Measurements from ENCODE around the gene EFNB2. TPM values are rescaled to one million over a fixed set of nuclear protein-coding genes. Genes with fewer than 3 reads are reported as not detected.

Gene EFNB2
- total and polyA plus RNA-seq, 7 donors = 5.8 to 10.8 (median 8.8) TPM

DNA sequence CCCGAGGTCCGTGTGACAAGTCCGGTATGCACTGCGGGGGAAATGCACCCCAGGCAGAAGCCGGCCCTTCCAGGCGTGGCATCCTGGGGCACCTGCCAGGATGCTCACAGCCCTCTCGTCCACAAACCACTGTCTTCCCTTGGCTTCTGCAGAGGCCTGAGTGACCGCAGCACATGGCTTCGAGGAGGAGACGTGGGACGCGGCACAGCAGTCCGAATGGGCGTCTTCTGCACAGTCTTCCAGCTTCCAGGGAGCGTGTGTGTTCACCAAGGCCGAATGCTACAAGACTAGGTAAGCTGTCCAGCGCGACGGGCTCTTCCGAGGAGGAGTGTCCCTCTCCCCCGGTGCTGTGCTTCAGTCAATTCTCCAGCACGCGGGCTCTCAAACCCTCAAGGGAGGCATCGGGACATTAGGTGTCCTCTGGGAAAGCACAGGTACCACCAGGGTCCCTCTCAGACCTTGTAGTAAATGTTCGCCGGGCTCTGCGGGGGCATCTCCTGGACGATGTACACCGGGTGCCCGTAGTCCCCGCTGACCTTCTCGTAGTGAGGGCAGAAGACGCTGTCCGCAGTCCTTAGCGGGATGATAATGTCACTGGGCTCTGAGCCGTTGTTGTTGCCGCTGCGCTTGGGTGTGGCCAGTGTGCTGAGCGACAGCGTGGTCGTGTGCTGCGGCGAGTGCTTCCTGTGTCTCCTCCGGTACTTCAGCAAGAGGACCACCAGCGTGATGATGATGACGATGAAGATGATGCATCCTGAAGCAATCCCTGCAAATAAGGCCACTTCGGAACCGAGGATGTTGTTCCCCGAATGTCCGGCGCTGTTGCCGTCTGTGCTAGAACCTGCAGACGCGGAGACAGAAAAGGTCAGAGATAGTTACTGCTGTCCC, 42.6 kb downstream of the EFNB2 start:
- ATAC-seq = no peak
- peaks cover 23% of the 10 kb centered on the region for H3K4me1 ChIP-seq
- H3K9me3 ChIP-seq = no peaks in the 10 kb centered on the region
- DNase-seq = no peak
- no peaks in the 10 kb centered on the region for H3K27me3 ChIP-seq (ENCODE audit: insufficient read depth in 3 of 3, low read length in 2 of 3)
- H3K27ac ChIP-seq = no peak overlapping the region
- TF ChIP-seq, protein P1, sequence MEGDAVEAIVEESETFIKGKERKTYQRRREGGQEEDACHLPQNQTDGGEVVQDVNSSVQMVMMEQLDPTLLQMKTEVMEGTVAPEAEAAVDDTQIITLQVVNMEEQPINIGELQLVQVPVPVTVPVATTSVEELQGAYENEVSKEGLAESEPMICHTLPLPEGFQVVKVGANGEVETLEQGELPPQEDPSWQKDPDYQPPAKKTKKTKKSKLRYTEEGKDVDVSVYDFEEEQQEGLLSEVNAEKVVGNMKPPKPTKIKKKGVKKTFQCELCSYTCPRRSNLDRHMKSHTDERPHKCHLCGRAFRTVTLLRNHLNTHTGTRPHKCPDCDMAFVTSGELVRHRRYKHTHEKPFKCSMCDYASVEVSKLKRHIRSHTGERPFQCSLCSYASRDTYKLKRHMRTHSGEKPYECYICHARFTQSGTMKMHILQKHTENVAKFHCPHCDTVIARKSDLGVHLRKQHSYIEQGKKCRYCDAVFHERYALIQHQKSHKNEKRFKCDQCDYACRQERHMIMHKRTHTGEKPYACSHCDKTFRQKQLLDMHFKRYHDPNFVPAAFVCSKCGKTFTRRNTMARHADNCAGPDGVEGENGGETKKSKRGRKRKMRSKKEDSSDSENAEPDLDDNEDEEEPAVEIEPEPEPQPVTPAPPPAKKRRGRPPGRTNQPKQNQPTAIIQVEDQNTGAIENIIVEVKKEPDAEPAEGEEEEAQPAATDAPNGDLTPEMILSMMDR (IDR thresholded peaks at IDR 0.05) = no peak
- 93% methylated on average over 54 of the region's 54 CpGs for whole genome bisulfite sequencing, 3 donors
- H3K4me3 ChIP-seq = no peak overlapping the region
- intact Hi-C loops (cut with DNase I) = no loop called here
- H3K36me3 ChIP-seq (ENCODE audit: insufficient read depth in 1 of 2, low read depth in 1 of 2) = peaks cover 4 to 37% of the 10 kb centered on the region in 2 donors

DNA sequence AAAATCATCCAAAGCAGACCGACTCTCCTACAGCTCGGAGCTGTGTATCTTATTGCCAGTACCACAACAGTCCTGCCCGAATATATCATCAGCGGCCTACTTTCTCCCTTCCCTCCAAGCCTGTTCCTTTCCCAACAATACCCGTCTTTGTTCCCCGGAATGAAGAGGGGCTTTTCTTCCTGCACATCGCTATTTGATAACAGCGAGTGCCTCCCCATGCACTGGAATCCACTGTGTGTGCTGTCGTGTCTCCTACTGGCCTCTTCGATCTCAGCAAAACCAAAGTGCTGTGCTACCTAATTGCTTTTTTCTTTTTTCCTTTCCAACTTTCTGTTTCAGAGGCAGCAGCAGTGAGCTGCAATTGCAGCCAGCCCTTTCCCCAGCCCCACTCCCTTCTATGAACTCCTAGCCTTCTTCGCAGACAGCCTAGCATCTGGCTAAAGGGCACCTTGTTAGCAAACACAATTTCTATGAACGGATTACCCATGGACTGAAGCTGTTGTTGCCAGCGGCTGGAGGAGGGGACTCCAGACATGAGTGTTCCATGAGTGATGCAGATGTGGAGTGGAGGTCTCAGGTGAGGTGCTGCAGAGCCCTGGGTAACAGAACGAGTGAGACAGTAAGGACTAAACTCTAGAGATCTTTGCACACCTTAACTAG, 43.4 kb downstream of the EFNB2 start:
- Histone ChIP-seq H3K4me1 (peaks cover 18% of the 10 kb centered on the region), H3K27ac (no peak overlapping the region), H3K4me3 (no peak overlapping the region), H3K27me3 (ENCODE audit: insufficient read depth in 3 of 3, low read length in 2 of 3) (no peaks in the 10 kb centered on the region), H3K36me3 (ENCODE audit: insufficient read depth in 1 of 2, low read depth in 1 of 2) (peaks cover 4 to 37% of the 10 kb centered on the region in 2 donors), H3K9me3 (no peaks in the 10 kb centered on the region)
- ATAC-seq = no peak
- TF ChIP-seq, protein P1 (IDR thresholded peaks at IDR 0.05) = no peak
- intact Hi-C loops (cut with DNase I) = no loop called here
- DNase-seq = no peak
- WGBS, 3 donors = 77 to 79% (median 79%) methylated on average over 14 of the region's 14 CpGs

DNA sequence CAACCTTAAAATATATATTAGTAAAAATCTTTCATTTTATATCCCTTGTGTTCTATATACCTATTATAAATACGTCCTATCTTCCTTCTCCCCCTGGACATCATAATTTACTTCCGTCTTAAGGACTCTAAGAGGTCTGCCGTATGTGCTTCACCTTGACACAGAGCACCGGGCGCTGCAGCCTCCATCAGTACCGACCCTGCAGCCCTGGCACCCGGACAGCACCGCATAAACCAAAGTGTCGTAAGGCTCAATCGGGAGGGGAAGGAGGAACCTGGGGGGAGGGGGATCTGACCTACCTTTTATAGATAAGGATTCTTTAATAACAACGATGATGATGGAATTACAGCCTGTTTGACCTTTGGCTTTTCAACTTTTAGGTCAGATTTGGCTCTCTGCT, 44.0 kb downstream of the EFNB2 start:
- Histone ChIP-seq H3K36me3 (ENCODE audit: insufficient read depth in 1 of 2, low read depth in 1 of 2) (peaks cover 4 to 37% of the 10 kb centered on the region in 2 donors), H3K4me3 (no peak overlapping the region), H3K4me1 (peaks cover 12% of the 10 kb centered on the region), H3K27me3 (ENCODE audit: insufficient read depth in 3 of 3, low read length in 2 of 3) (no peaks in the 10 kb centered on the region), H3K9me3 (no peaks in the 10 kb centered on the region), H3K27ac (no peak overlapping the region)
- DNase-seq = no peak
- TF ChIP-seq, protein P1 (IDR thresholded peaks at IDR 0.05) = no peak
- intact Hi-C loops (cut with DNase I) = no loop called here
- 59 to 79% (median 64%) methylated on average over 11 of the region's 11 CpGs for WGBS, 3 donors
- ATAC-seq = no peak

DNA sequence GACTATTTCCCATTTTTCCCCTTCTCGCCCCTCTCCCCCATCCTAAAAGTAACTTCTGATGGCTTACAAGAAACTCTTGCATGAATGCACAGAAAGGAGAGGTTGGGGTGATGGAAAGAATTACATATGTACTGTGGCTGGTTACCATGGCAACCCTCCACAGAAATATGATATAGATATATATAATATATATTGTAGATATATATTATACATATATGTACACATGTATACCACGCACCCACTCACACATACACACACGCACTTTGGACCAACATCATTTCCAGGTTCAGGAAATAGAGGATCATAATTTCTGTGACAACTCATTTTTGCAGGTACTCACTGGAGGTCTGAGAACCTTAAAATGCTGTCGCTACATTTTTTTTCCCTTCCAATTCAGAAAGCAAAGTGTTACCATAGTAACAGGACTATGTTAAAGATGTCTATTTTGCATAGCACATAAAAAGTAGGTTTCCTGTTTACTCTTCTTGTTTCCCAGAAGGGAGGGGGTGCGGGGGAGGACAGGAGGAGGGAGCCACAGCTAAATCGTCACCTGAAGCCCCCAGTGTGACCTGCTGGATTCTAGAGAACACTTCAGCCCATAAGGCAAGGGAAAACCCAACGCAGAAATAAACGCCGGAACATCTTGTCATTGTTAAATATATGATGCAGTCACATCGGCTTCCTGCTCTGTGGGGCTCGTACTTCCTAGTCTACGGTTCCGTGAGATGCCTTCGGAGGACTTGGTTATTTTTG, 44.7 kb downstream of the EFNB2 start:
- Histone ChIP-seq H3K36me3 (ENCODE audit: insufficient read depth in 1 of 2, low read depth in 1 of 2) (peaks cover 4 to 37% of the 10 kb centered on the region in 2 donors), H3K27me3 (ENCODE audit: insufficient read depth in 3 of 3, low read length in 2 of 3) (no peaks in the 10 kb centered on the region), H3K9me3 (no peaks in the 10 kb centered on the region), H3K4me1 (peaks cover 6% of the 10 kb centered on the region), H3K27ac (no peak overlapping the region), H3K4me3 (no peak overlapping the region)
- intact Hi-C loops (cut with DNase I) = no loop called here
- DNase-seq = no peak
- TF ChIP-seq, protein P1 (IDR thresholded peaks at IDR 0.05) = no peak
- WGBS, 3 donors = 72 to 76% (median 74%) methylated on average over 14 of the region's 14 CpGs
- ATAC-seq = no peak

Data from psoas muscle (tissue), 8 donors.